Duodenal mucosa (tissue), 2 donors: Measurements from ENCODE around the gene ELMO1.

Experiments
- H3K27ac ChIP-seq: one replicate; pipeline ENCODE4 v1.7.0; 2013; ENCODE audit warnings: low read depth, low read length
- H3K27me3 ChIP-seq, 2 donors: one replicate each; pipeline ENCODE4 v1.7.0; 2013; ENCODE audit warnings: low read length in 2 of 2, control low read depth in 1 of 2; ENCODE audit not compliant: insufficient read depth in 2 of 2, control insufficient read depth in 1 of 2
- H3K36me3 ChIP-seq, 2 donors: one replicate each; pipeline ENCODE4 v1.7.0; 2013; ENCODE audit warnings: low read length in 2 of 2, control low read depth in 1 of 2; ENCODE audit not compliant: insufficient read depth in 2 of 2, control insufficient read depth in 1 of 2
- H3K4me1 ChIP-seq, 2 donors: one replicate each; pipeline ENCODE4 v1.7.0; 2013; ENCODE audit warnings: low read length in 2 of 2, control low read depth in 1 of 2; ENCODE audit not compliant: insufficient read depth in 2 of 2, control insufficient read depth in 1 of 2
- H3K4me3 ChIP-seq, 2 donors: one replicate each; pipeline ENCODE4 v1.7.0; 2013; ENCODE audit warnings: low read length in 2 of 2, low read depth in 1 of 2
- H3K9ac ChIP-seq, 2 donors: one replicate each; pipeline ENCODE4 v1.7.0; 2013; ENCODE audit warnings: low read length in 2 of 2, low read depth in 1 of 2
- H3K9me3 ChIP-seq, 2 donors: one replicate each; pipeline ENCODE4 v1.7.0; 2013; ENCODE audit warnings: low read length in 2 of 2, control low read depth in 1 of 2; ENCODE audit not compliant: control insufficient read depth in 1 of 2

ELMO1 gene

DNA sequence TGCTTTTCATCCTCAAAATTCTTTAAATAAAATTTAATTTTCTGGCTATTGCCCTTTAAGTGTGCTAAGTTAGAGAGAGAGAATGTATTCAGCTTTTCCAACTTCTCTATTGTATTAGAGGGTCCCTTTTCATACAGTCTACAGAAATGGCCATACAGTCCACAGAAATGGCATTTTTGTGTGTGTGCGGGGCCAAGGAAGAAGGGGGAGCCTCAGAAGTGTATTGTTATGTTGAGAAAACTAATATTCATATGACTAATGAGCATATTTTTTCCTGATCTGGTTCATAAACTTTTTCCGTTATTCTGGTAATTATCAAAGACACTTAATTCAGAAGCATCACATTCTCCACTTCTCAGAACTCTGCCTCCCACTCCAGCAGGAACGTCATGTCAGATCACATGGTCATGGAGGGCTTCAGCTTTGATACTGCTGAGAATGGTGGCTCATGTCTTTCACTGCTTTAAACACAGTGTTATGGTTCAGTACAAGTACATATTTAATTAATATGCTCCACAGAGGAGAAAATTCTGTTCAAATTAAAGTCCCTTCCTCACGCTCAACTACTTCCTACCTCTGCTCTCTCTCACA, 37.1 kb downstream of the ELMO1 start:
- H3K4me1 ChIP-seq: peaks cover 3 to 6% of the 10 kb centered on the region in 2 donors
- no peak overlapping the region for H3K4me3 ChIP-seq
- no peaks in the 10 kb centered on the region for H3K27me3 ChIP-seq
- no peak overlapping the region for H3K27ac ChIP-seq
- H3K9ac ChIP-seq: no peak overlapping the region
- H3K9me3 ChIP-seq: no peaks in the 10 kb centered on the region
- no peaks in the 10 kb centered on the region for H3K36me3 ChIP-seq

DNA sequence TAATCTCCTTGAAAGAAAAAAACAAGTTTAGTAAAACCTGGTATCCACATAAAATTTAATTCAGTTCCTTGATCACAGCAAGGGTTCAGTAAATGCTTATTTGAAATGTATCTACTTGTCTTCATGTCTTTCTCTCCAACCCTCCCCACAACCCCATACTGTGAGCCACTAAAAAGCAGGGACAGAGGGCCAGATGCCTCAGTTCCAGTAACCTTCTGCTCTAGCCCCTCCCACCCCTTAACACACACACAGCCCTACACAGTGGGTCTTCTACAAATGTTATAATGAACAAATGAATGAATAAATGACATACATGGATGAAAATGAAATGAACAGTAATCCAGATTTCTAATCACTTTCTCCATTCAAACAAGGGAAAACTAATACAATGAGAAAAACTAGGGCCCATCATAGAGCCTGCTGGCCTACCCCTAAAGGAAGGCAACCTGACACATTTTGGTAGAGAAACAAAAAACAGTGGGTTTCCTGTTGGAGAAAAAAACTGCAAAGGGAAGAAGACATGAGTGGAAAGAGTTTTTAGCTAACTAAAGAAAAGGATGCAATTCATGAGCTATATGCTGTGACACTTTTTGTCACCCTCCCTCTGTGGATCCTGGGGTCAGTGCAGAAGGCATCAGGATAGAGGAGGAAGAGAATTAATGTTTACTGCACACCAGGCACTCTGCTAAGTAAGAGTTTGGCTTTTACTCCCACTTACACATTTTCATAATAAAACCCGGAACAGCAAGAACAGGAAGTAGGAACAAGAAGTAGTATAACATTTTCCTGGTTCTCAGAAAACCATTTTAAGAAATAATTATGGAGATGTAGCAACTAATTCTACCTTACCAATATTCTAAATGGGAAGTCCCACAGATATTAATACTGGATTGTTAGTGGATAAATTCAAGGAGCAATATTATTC, 38.1 kb downstream of the ELMO1 start:
- Histone ChIP-seq H3K36me3 (no peaks in the 10 kb centered on the region), H3K9ac (no peak overlapping the region), H3K9me3 (no peaks in the 10 kb centered on the region), H3K27me3 (no peaks in the 10 kb centered on the region), H3K27ac (no peak overlapping the region), H3K4me1 (peaks cover 3 to 6% of the 10 kb centered on the region in 2 donors), H3K4me3 (no peak overlapping the region)

DNA sequence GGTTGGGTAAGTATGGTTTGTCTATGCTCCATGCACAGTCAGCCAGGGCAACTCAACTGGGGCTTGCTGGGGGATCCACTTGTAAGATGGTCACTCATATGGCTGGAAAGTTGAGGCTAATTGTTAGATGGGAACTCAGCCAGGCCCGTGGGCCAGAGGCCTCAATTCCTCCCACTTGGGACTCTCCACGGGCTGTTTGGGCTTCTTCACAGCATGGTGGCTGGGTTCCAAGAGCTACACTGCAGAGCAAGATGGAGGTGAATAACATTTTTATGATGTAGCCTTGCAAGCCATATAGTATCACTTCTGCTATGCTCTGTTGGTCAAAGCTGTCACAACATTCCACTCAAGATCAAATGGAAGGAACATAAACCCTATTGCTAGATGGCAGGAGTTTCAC, 39.2 kb downstream of the ELMO1 start:
- Histone ChIP-seq H3K36me3 (no peaks in the 10 kb centered on the region), H3K27ac (no peak overlapping the region), H3K4me3 (no peak overlapping the region), H3K9me3 (no peaks in the 10 kb centered on the region), H3K9ac (no peak overlapping the region), H3K4me1 (peaks cover 3 to 6% of the 10 kb centered on the region in 2 donors), H3K27me3 (no peaks in the 10 kb centered on the region)

GRCh38 chr7:37408291-37409228, 40.1 kb downstream of the ELMO1 start:
- Histone ChIP-seq H3K9me3 (no peaks in the 10 kb centered on the region), H3K4me1 (peaks cover 3 to 6% of the 10 kb centered on the region in 2 donors), H3K27me3 (no peaks in the 10 kb centered on the region), H3K4me3 (no peak overlapping the region), H3K9ac (no peak overlapping the region), H3K36me3 (no peaks in the 10 kb centered on the region), H3K27ac (no peak overlapping the region)

GRCh38 chr7:37405603-37406122, 43.0 kb downstream of the ELMO1 start:
- Histone ChIP-seq H3K27ac (no peak overlapping the region), H3K4me1 (peaks cover 3% of the 10 kb centered on the region in 2 donors), H3K4me3 (no peak overlapping the region), H3K27me3 (no peaks in the 10 kb centered on the region), H3K9ac (no peak overlapping the region), H3K36me3 (no peaks in the 10 kb centered on the region), H3K9me3 (no peaks in the 10 kb centered on the region)

DNA sequence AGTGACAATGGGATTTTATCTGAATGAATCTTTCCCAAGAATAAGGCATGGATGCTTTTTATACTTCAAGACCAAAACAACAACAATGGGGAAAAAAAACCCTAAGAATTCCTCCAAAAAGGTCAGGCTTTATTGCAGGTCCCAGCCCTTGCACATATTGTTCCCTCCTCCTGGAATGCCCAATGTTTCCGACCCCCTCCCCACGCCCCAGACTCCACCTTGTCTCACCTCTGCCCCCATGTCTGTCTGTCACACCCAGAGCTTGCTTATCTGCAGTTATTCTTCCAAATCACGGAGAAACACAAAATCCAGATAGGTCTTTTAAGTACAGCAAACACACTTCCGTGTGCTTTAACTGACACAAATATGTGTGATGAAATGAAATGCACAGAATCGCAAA, 43.5 kb downstream of the ELMO1 start:
- Histone ChIP-seq H3K27me3 (no peaks in the 10 kb centered on the region), H3K9ac (no peak overlapping the region), H3K27ac (no peak overlapping the region), H3K36me3 (no peaks in the 10 kb centered on the region), H3K4me3 (no peak overlapping the region), H3K9me3 (no peaks in the 10 kb centered on the region), H3K4me1 (peaks cover 0 to 3% of the 10 kb centered on the region in 2 donors)

DNA sequence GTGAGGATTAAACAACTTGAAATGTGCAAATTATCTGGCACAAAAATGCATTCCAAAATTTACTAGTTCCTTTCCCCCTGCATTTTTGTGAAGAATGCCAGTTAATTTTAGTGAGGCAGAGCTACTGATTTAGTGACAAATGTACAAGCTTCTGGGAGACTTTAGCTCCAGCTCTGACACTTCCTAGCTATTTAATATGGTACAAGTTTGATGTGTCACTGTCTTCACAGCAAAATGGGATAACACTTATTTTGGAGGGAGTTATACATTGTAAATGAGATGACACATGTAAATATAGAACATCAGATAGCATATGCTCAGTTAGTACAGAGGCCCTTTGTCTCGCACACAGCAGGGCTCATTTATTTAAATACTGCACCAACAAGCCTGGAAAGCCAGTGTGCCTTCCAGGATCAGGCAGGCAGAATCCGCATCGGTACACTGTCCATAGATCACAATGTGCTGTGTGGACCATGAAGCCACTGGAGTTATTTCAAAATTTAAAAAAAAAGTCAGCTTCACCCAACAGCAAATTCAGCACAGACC, 48.7 kb downstream of the ELMO1 start:
- no peaks in the 10 kb centered on the region for H3K9me3 ChIP-seq
- no peak overlapping the region for H3K27ac ChIP-seq
- no peaks in the 10 kb centered on the region for H3K4me1 ChIP-seq
- no peaks in the 10 kb centered on the region for H3K27me3 ChIP-seq
- H3K4me3 ChIP-seq: no peak overlapping the region
- no peak overlapping the region for H3K9ac ChIP-seq
- no peaks in the 10 kb centered on the region for H3K36me3 ChIP-seq

GRCh38 chr7:37398403-37398802, 50.3 kb downstream of the ELMO1 start:
- Histone ChIP-seq H3K36me3 (no peaks in the 10 kb centered on the region), H3K9me3 (no peaks in the 10 kb centered on the region), H3K27me3 (no peaks in the 10 kb centered on the region), H3K27ac (no peak overlapping the region), H3K4me1 (no peaks in the 10 kb centered on the region), H3K9ac (no peak overlapping the region), H3K4me3 (no peak overlapping the region)

- no peak overlapping the region for H3K27ac ChIP-seq
- no peaks in the 10 kb centered on the region for H3K36me3 ChIP-seq
- no peaks in the 10 kb centered on the region for H3K9me3 ChIP-seq
- peaks cover 6 to 10% of the 10 kb centered on the region in 2 donors for H3K4me1 ChIP-seq
- H3K4me3 ChIP-seq: no peak overlapping the region
- no peaks in the 10 kb centered on the region for H3K27me3 ChIP-seq
- H3K9ac ChIP-seq: no peak overlapping the region
These were observed 52.9 kb downstream of the ELMO1 start for GRCh38 chr7:37395618-37396259.
